GM12878 (cell line): ENCODE measurements around the gene SIAH2. TPM values are rescaled to one million over a fixed set of nuclear protein-coding genes. Genes with fewer than 3 reads are reported as not detected.

Experiments used
- CHD1 ChIP-seq: IDR thresholded peaks from 2 replicates; pipeline ENCODE4 v1.6.1; 2012; ENCODE audit warnings: low read depth, low read length, improper control_type of control experiment
- IRF4 ChIP-seq: IDR thresholded peaks from 2 replicates; pipeline ENCODE4 v1.6.1; 2011; ENCODE audit warnings: low read depth, low read length
- MTA2 ChIP-seq: fragments of 450-650 bp; IDR thresholded peaks from 2 replicates; pipeline ENCODE4 v1.6.1; 2016; ENCODE audit warnings: low read depth, mild to moderate bottlenecking, moderate library complexity
- MYB ChIP-seq: fragments of 150-350 bp; IDR thresholded peaks from 2 replicates; pipeline ENCODE4 v1.6.1; 2014; ENCODE audit warnings: mild to moderate bottlenecking, low read depth, low read length, borderline replicate concordance
- NFYB ChIP-seq: IDR thresholded peaks from 2 replicates; pipeline ENCODE4 v1.6.1; 2011; ENCODE audit warnings: low read depth, mild to moderate bottlenecking, low read length, improper control_type of control experiment, moderate library complexity; ENCODE audit not compliant: insufficient read depth
- RELB ChIP-seq: fragments of 450-650 bp; IDR thresholded peaks from 2 replicates; pipeline ENCODE4 v1.6.1; 2017; ENCODE audit warnings: low read depth, mild to moderate bottlenecking, moderate library complexity
- SMAD1 ChIP-seq: fragments of 450-650 bp; IDR thresholded peaks from 2 replicates; pipeline ENCODE4 v1.6.1; 2018; ENCODE audit warnings: mild to moderate bottlenecking, low read depth; ENCODE audit not compliant: partially characterized antibody
- SRF ChIP-seq, 2 experiments: IDR thresholded peaks; 2 replicates each; pipeline ENCODE4 v1.6.1; 2011; ENCODE audit warnings: low read depth in 2 of 2, low read length in 2 of 2, mild to moderate bottlenecking in 1 of 2, moderate library complexity in 1 of 2
- ZSCAN29 ChIP-seq: fragments of 450-650 bp; IDR thresholded peaks from 2 replicates; pipeline ENCODE4 v1.6.1; 2017; ENCODE audit warnings: mild to moderate bottlenecking, moderate library complexity
- polyA plus RNA-seq, 11 experiments: library from polyadenylated mRNA; depleted of rRNA in 4 of 11; unstranded in 6 of 11; stranded (reverse) in 5 of 11; fragments of >200 nt; fragmentation: Nextera tagmentation in 4 of 11; fragmentation: Illumina TruSeq in 1 of 11; extraction: Ambion mirVana in 4 of 11; extraction: Trizol in 1 of 11; gene quantifications; 1 replicate in 1 of 11; 2 replicates in 10 of 11; pipeline versions ENCODE4 v1.2.1 to v1.2.3, GENCODE V29; 2011 to 2016; ENCODE audit warnings: inconsistent platforms in 2 of 11, missing spikeins in 2 of 11, low read depth in 1 of 11
- total RNA-seq, 4 experiments: library from RNA; depleted of rRNA in 3 of 4; stranded (reverse); fragments of >200 nt in 3 of 4; fragmentation: Illumina TruSeq in 1 of 4; extraction: Trizol in 1 of 4; gene quantifications; 2 replicates each; pipeline versions ENCODE4 v1.2.1 to v1.2.3, GENCODE V29; 2013 to 2021
- TF ChIP-seq, protein P1 (sequence below): fragments of 450-650 bp; formaldehyde crosslinking; IDR thresholded peaks from 2 replicates; pipeline ENCODE4 v1.4.0; 2020; ENCODE audit warnings: mild to moderate bottlenecking, moderate library complexity

The SIAH2 gene
- total and polyA plus RNA-seq, 10 of the 15 experiments (the other 5 are each of a cell fraction or from before 2014, with no cell fraction given): 3.3 to 51.5 (median 29.7) TPM

DNA sequence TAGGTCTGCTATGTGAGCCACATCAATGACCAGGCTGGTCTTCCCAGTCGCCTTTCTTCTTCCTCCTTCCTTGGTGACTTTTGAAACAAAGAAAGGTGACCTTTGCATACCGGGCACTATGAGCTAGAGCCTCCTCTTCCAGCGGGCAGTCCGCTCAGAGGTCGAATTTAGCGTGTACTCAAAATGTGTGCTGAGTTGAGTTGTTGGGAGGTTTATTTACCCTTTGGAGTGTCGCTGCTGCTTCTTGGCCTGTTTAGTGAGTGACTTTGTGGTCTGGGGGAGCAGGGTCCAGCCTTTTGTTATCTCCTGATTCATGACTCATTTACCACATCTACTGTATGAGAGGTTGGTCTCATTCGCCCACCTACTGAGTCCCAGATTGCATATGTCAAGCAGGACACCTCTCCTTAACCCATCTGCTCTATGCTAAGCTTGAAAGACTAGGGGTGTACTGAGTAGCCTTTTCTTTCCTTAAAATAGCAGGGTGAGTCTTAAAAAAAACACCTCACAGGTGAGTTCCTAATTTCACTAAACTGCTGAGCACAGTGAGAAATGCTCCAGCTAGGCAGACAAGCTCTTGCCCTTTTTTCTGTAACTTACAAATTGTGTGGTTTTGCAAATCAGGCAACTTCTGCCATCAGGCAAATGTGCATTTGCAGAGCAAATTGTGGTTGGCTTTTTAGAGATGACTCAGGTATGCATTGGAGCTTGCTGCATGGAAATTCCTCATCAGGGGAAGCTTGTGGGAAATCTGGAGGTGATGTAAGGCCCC lies 3.2 kb upstream of the SIAH2 start (continued):
- TF ChIP-seq, protein P1, sequence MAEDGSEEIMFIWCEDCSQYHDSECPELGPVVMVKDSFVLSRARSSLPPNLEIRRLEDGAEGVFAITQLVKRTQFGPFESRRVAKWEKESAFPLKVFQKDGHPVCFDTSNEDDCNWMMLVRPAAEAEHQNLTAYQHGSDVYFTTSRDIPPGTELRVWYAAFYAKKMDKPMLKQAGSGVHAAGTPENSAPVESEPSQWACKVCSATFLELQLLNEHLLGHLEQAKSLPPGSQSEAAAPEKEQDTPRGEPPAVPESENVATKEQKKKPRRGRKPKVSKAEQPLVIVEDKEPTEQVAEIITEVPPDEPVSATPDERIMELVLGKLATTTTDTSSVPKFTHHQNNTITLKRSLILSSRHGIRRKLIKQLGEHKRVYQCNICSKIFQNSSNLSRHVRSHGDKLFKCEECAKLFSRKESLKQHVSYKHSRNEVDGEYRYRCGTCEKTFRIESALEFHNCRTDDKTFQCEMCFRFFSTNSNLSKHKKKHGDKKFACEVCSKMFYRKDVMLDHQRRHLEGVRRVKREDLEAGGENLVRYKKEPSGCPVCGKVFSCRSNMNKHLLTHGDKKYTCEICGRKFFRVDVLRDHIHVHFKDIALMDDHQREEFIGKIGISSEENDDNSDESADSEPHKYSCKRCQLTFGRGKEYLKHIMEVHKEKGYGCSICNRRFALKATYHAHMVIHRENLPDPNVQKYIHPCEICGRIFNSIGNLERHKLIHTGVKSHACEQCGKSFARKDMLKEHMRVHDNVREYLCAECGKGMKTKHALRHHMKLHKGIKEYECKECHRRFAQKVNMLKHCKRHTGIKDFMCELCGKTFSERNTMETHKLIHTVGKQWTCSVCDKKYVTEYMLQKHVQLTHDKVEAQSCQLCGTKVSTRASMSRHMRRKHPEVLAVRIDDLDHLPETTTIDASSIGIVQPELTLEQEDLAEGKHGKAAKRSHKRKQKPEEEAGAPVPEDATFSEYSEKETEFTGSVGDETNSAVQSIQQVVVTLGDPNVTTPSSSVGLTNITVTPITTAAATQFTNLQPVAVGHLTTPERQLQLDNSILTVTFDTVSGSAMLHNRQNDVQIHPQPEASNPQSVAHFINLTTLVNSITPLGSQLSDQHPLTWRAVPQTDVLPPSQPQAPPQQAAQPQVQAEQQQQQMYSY (CRISPR knock-in tag): no peak
- TF ChIP-seq ZSCAN29 (no peak), CHD1 (no peak), SRF (IDR thresholded peaks at IDR 0.05; ENCODE audit: low read depth in 2 of 2, low read length in 2 of 2) (0 out of 4 replicates have a peak, but pooled peaks of 1 of the 2 experiments have one; percentile 16), IRF4 (peak; percentile 29; the same call in 1 of the 2 replicates), RELB (peak; percentile 90), NFYB (no peak), SMAD1 (no peak), MYB (no peak), MTA2 (peak; percentile 47; the same call in 1 of the 2 replicates)
- TF ChIP-seq, all 136 proteins: peak for 34
